WTC11 (cell line): ENCODE results near the gene AURKA. TPM values are rescaled to one million over a fixed set of nuclear protein-coding genes. Genes with fewer than 3 reads are reported as not detected.

ENCODE experiments used
- ATAC-seq: fragments of 200-7000 bp; cut with Tn5 transposase; 2 replicates; pipeline ENCODE4 v1.10.0; 2021; ENCODE audit warnings: mild to moderate bottlenecking, moderate library complexity
- CTCF ChIA-PET: fragments of 300-600 bp; sonication (Branson Sonifier 250); formaldehyde crosslinking; loops from one replicate; lab custom pipeline; 2021; ENCODE audit warnings: antibody characterized with exemption; lab: Charles Lee
- POLR2A ChIA-PET: fragments of 350-600 bp; sonication (Branson Sonifier 250); formaldehyde crosslinking; loops from one replicate; lab custom pipeline; 2021; ENCODE audit warnings: antibody characterized with exemption; lab: Charles Lee
- DNase-seq: peaks from one replicate; pipeline ENCODE4 v3.0.0; 2021; ENCODE audit warnings: low spot score
- H3K27ac Mint-ChIP-seq: 2 replicates; pipeline ENCODE4 v1.8.0; 2021; ENCODE audit warnings: mixed read lengths
- H3K27me3 Mint-ChIP-seq: 2 replicates; pipeline ENCODE4 v1.8.0; 2021; ENCODE audit warnings: low read depth, mild to moderate bottlenecking, moderate library complexity, mixed read lengths
- H3K36me3 Mint-ChIP-seq: 2 replicates; pipeline ENCODE4 v1.8.0; 2021; ENCODE audit warnings: mixed read lengths
- H3K4me1 Mint-ChIP-seq: 2 replicates; pipeline ENCODE4 v1.8.0; 2022; ENCODE audit warnings: mixed read lengths
- H3K4me3 Mint-ChIP-seq: 2 replicates; pipeline ENCODE4 v1.8.0; 2021; ENCODE audit warnings: mild to moderate bottlenecking, moderate library complexity, mixed read lengths
- H3K9me3 Mint-ChIP-seq: 2 replicates; pipeline ENCODE4 v1.8.0; 2021; ENCODE audit warnings: mixed read lengths
- AR ChIP-seq: fragments of 250-450 bp; sonication (Bioruptor Pico); IDR thresholded peaks from 2 replicates; pipeline ENCODE4 v1.9.0; 2021; ENCODE audit warnings: mild to moderate bottlenecking
- ARID4B ChIP-seq: sonication (generic); formaldehyde crosslinking; IDR thresholded peaks from 2 replicates; pipeline ENCODE4 v1.8.0; 2023; ENCODE audit warnings: missing genetic modification reagents, mild to moderate bottlenecking, borderline replicate concordance
- EMX1 ChIP-seq: fragments of 250-450 bp; sonication (Bioruptor Pico); IDR thresholded peaks from 2 replicates; pipeline ENCODE4 v1.8.0; 2021; ENCODE audit warnings: mild to moderate bottlenecking
- ERG ChIP-seq: fragments of 250-450 bp; sonication (Bioruptor Pico); IDR thresholded peaks from 2 replicates; pipeline ENCODE4 v1.8.0; 2021; ENCODE audit warnings: mild to moderate bottlenecking
- FOXJ3 ChIP-seq: sonication (generic); formaldehyde crosslinking; IDR thresholded peaks from 2 replicates; pipeline ENCODE4 v1.9.0; 2021; ENCODE audit warnings: missing genetic modification reagents, mild to moderate bottlenecking, borderline replicate concordance
- FOXP1 ChIP-seq: sonication (generic); formaldehyde crosslinking; IDR thresholded peaks from 2 replicates; pipeline ENCODE4 v1.8.0; 2022; ENCODE audit warnings: missing genetic modification reagents, mild to moderate bottlenecking, moderate library complexity, borderline replicate concordance
- GABPB1 ChIP-seq: sonication (generic); formaldehyde crosslinking; IDR thresholded peaks from 2 replicates; pipeline ENCODE4 v1.8.1; 2023; ENCODE audit warnings: mild to moderate bottlenecking, missing genetic modification reagents
- IRF1 ChIP-seq: sonication (generic); formaldehyde crosslinking; IDR thresholded peaks from 2 replicates; pipeline ENCODE4 v1.8.0; 2023; ENCODE audit warnings: missing genetic modification reagents
- IRF2 ChIP-seq: sonication (generic); formaldehyde crosslinking; IDR thresholded peaks from 2 replicates; pipeline ENCODE4 v1.8.0; 2022; ENCODE audit warnings: low read depth, missing genetic modification reagents, borderline replicate concordance
- JUN ChIP-seq: sonication (generic); formaldehyde crosslinking; IDR thresholded peaks from 2 replicates; pipeline ENCODE4 v1.8.0; 2023; ENCODE audit warnings: mild to moderate bottlenecking, missing genetic modification reagents
- NFYB ChIP-seq: sonication (generic); formaldehyde crosslinking; conservative IDR thresholded peaks from 2 replicates; pipeline ENCODE4 v1.8.0; 2022; ENCODE audit warnings: low read depth, missing genetic modification reagents
- NR1H2 ChIP-seq: sonication (generic); formaldehyde crosslinking; IDR thresholded peaks from 2 replicates; pipeline ENCODE4 v1.9.0; 2021; ENCODE audit warnings: mild to moderate bottlenecking, moderate library complexity, missing genetic modification reagents
- NR3C1 ChIP-seq: sonication (generic); formaldehyde crosslinking; conservative IDR thresholded peaks from 2 replicates; pipeline ENCODE4 v1.8.1; 2023; ENCODE audit warnings: low read depth, mild to moderate bottlenecking, missing genetic modification reagents
- OVOL2 ChIP-seq: fragments of 250-450 bp; sonication (Bioruptor Pico); IDR thresholded peaks from 2 replicates; pipeline ENCODE4 v1.9.0; 2021; ENCODE audit warnings: mild to moderate bottlenecking, borderline replicate concordance
- PRRX2 ChIP-seq: fragments of 250-450 bp; sonication (Bioruptor Pico); IDR thresholded peaks from 2 replicates; pipeline ENCODE4 v1.8.0; 2021; ENCODE audit warnings: mild to moderate bottlenecking
- RORB ChIP-seq: fragments of 250-450 bp; sonication (Bioruptor Pico); IDR thresholded peaks from 2 replicates; pipeline ENCODE4 v1.9.0; 2021; ENCODE audit warnings: mild to moderate bottlenecking
- SMAD3 ChIP-seq: sonication (generic); formaldehyde crosslinking; IDR thresholded peaks from 2 replicates; pipeline ENCODE4 v1.8.0; 2022; ENCODE audit warnings: missing genetic modification reagents, mild to moderate bottlenecking, borderline replicate concordance
- TP53 ChIP-seq: sonication (generic); formaldehyde crosslinking; IDR thresholded peaks from 2 replicates; pipeline ENCODE4 v1.8.1; 2023; ENCODE audit warnings: mild to moderate bottlenecking, missing genetic modification reagents
- USF2 ChIP-seq: sonication (generic); formaldehyde crosslinking; IDR thresholded peaks from 2 replicates; pipeline ENCODE4 v1.8.1; 2023; ENCODE audit warnings: mild to moderate bottlenecking, missing genetic modification reagents, moderate library complexity
- ZMAT4 ChIP-seq: fragments of 250-450 bp; sonication (Bioruptor Pico); IDR thresholded peaks from 2 replicates; pipeline ENCODE4 v1.9.0; 2021; ENCODE audit warnings: mild to moderate bottlenecking
- ZNF512 ChIP-seq: sonication (generic); formaldehyde crosslinking; IDR thresholded peaks from 2 replicates; pipeline ENCODE4 v1.8.1; 2022; ENCODE audit warnings: missing genetic modification reagents, borderline replicate concordance
- total RNA-seq: library from RNA; stranded (reverse); gene quantifications from 3 replicates; pipeline ENCODE4 v1.2.3, GENCODE V29; 2021

AURKA gene
- total RNA-seq, 1 experiment from 2014 or later, result 103 TPM

GRCh38 chr20:56430957-56431356 lies 38.9 kb upstream of the AURKA start:
- DNase-seq (no peak), ATAC-seq (no peak)
- H3K4me3 Mint-ChIP-seq, result no peak overlapping the region
- H3K27me3 Mint-ChIP-seq, result peaks cover 24% of the 10 kb centered on the region
- no peaks in the 10 kb centered on the region for H3K4me1 Mint-ChIP-seq
- no peak overlapping the region for H3K27ac Mint-ChIP-seq
- no peaks in the 10 kb centered on the region for H3K9me3 Mint-ChIP-seq
- POLR2A ChIA-PET, result no interaction called here
- CTCF ChIA-PET, result no interaction called here
- no peaks in the 10 kb centered on the region for H3K36me3 Mint-ChIP-seq
- no peak for TF ChIP-seq FOXP1

- no peak overlapping the region for H3K27ac Mint-ChIP-seq
- no peaks in the 10 kb centered on the region for H3K4me1 Mint-ChIP-seq
- no peak overlapping the region for H3K4me3 Mint-ChIP-seq
- no peaks in the 10 kb centered on the region for H3K9me3 Mint-ChIP-seq
- DNase-seq, result no peak
- no peaks in the 10 kb centered on the region for H3K36me3 Mint-ChIP-seq
- no peak for ATAC-seq
- H3K27me3 Mint-ChIP-seq, result peaks cover 26% of the 10 kb centered on the region
- TF ChIP-seq USF2 (CRISPR knock-in tag) (no peak), NFYB (CRISPR knock-in tag) (no peak), NR3C1 (CRISPR knock-in tag) (no peak), PRRX2 (CRISPR knock-in tag) (no peak), FOXJ3 (CRISPR knock-in tag) (no peak), JUN (CRISPR knock-in tag) (no peak), NR1H2 (no peak), ZMAT4 (no peak)
- POLR2A ChIA-PET, result no interaction called here
- CTCF ChIA-PET, result no interaction called here
These were observed 38.4 kb upstream of the AURKA start for GRCh38 chr20:56430461-56430860.

- no peak for TF ChIP-seq EMX1 (CRISPR knock-in tag)
- no peak for TF ChIP-seq OVOL2 (CRISPR knock-in tag)
- no peak for TF ChIP-seq RORB (CRISPR knock-in tag)
- no peak for TF ChIP-seq ARID4B (CRISPR knock-in tag)
- TF ChIP-seq SMAD3, result no peak
- no peak for TF ChIP-seq FOXJ3 (CRISPR knock-in tag)
- TF ChIP-seq ZNF512, result no peak
- no peak for TF ChIP-seq ERG (CRISPR knock-in tag)
- no peak for TF ChIP-seq IRF2 (CRISPR knock-in tag)
- no peak for TF ChIP-seq AR (CRISPR knock-in tag)
- no peak for TF ChIP-seq TP53
- TF ChIP-seq GABPB1 (CRISPR knock-in tag), result no peak
- no peak for TF ChIP-seq IRF1
- ATAC-seq (no peak), DNase-seq (no peak)
- Mint-ChIP-seq H3K4me3 (no peak overlapping the region), H3K27me3 (peaks cover 32% of the 10 kb centered on the region), H3K36me3 (no peaks in the 10 kb centered on the region), H3K4me1 (no peaks in the 10 kb centered on the region), H3K27ac (no peak overlapping the region), H3K9me3 (no peaks in the 10 kb centered on the region)
- POLR2A ChIA-PET, result no interaction called here
- CTCF ChIA-PET, result no interaction called here
These were observed 37.9 kb upstream of the AURKA start for GRCh38 chr20:56429941-56430340.
